H4 (cell line): ENCODE results near the gene GYPC. TPM values are rescaled to one million over a fixed set of nuclear protein-coding genes. Genes with fewer than 3 reads are reported as not detected.
A peak's percentile ranks its signal among the peaks of the same experiment; 100 is the strongest.

ENCODE experiments used
- DNase-seq: peaks from one replicate; pipeline ENCODE4 v3.0.0-alpha.2; 2015; ENCODE audit warnings: low spot score
- total RNA-seq: library from RNA; depleted of rRNA; stranded (reverse); fragments of >200 nt; shearing (Covaris generic); gene quantifications from 2 replicates; pipeline ENCODE4 v1.2.3, GENCODE V29; 2014; rRNA removed

GYPC gene
- total RNA-seq, 1 experiment from 2014 or later: 72.3 TPM

DNA sequence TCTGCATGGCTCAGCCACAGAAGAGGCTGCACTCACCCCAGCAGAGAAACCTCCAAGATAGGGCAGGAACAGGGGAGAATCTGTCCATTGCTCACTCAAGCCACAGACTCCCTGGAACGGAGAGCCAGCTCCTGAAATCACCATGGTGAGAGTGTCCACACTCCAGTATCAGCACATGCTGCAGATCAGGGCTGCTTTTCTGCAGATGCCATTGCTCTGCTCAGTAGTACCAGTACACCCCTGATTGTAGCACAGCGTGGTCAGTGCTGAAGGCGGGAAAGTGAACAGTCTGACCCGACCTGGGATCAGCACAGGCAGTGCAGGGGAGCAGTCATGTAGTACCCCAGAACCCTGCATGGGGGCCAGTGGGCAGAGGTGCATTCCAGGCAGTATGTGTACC lies 73.9 kb downstream of the GYPC start:
- no peak for DNase-seq

DNA sequence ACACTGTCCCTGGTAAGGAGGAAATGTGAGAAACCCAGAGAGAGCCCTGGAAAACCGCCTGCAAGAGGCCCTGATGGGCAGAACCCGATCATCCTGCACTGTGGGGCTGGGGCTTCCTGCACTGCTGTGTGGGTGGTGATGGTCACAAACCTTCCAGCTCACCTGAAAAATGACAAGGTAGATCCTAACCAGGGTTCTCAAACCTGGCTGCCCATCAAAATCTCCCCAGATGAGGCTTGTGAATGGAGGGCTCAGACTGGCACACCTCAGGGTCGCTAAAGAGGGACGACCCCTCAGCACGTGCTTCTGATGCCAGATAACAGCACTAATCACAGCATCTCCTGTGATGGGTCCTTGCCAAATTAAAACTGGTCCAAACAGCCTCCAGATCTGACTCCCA lies 74.7 kb downstream of the GYPC start:
- DNase-seq: no peak

DNA sequence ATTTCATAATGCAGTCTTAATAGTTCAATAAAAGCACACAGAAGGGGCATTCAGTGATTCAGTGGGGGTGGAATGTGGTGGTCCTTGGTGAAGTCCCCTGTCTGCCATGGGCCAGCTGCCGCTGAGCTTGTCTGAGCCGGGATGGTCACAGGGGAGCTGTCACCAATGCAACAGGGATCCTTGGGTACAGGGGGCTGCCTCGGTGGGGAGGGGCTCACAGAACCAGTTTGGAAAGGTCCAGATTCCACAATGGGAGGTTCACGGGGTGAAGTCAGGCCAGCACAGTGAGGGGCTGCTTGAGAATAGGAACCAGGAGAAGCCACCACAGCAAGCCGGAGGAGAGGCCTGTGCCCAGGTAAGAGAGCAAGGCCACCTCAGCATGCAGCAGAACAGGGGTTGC lies 75.4 kb downstream of the GYPC start:
- no peak for DNase-seq

DNA sequence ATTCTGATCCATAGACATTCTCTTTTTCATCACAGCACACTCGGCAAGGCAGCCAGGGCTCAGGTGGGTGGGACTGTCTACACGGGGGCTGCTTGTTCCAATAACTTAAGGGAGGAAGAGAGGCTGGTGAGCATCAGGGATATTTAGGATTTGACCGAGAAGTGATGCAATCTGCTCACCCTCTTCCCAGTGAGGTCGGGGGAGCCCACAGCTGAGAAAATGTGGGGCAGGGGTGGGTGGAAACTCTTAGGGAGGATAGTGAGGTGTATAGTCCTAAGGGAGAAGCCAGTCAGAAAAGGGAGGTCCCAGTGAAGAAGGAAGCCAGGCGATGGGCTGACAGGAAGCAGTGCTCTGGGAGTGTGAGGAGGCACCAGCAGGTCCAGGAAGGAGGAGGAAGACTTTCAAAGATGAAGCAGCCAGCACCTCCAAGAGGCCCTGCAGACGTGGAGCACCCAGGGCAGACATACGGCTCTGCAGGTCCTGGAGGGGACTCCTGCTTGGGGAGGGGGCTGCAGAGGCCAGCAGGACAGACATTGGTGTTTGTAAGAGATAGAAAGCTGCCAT lies 76.8 kb downstream of the GYPC start:
- DNase-seq: no peak

DNA sequence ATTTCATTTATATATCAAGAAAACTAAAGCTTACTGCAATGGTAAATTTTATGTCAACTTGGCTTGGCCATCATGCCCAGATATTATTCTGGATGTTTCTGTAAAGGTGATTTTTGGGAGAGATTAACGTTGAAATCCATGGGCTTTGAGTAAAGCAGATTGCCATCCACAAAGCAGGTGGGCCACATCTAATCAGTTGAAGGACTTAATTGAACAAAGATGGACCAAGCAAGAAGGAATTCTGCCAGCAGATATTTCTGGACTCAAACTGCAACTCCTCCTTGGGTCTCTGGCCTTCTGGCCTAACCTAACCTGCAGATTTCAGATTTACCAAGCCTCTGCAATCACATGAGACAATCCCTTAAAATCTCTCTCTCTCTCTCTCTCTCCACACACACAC lies 77.8 kb downstream of the GYPC start:
- DNase-seq: no peak

DNA sequence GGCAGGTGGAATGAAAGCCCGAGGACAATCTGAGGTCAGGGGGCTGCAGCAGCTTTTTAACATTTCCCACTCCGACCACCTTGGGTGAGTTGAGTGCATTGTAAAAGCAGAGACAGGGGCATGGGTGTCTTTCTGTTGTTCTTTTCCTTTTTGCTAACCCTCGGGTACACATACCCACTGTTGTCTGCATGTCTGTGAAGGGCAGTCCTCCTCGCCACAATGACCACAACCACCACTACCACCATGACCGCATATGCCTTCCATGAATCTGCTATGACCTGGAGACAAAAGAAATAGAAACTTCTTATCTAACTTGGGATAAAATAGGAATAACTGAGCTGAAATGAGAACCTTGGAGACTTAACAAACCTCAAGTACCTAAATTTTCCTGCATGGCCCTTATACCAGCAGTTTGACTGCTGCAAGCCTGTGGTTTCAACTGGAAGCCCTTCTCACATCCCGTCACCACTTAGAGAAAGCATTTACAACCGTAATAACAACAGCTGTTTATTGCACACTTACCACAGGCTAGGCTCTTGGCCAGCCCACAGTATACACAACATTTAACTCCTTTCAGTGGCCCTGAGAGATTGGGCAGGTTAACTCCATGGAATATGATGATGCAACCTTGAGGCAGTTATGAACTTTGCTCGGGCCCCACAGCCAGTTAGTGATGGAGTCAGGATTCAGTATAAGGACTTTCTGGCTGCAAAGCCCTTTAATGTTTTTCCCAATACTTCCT lies 80.3 kb downstream of the GYPC start:
- peak; percentile 93 for DNase-seq

DNA sequence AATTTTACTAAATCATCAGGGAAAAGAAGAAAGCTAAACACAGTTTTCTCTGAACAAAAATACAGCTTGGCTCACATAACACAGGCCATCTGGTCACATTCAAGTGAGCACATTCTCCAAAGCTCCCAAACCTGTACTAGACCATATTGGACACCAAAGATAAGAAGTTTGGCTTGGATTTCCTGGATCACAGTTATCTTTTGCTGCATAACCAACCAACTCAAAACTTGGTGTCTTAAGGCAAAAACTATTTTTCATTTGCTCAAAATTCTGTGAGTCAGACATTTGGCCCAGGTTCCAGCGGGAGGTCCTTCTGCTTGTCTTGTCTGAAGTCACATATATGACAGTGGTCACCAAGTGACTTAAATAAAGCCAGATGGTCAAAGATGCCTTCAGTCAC lies 83.2 kb downstream of the GYPC start:
- DNase-seq: no peak

DNA sequence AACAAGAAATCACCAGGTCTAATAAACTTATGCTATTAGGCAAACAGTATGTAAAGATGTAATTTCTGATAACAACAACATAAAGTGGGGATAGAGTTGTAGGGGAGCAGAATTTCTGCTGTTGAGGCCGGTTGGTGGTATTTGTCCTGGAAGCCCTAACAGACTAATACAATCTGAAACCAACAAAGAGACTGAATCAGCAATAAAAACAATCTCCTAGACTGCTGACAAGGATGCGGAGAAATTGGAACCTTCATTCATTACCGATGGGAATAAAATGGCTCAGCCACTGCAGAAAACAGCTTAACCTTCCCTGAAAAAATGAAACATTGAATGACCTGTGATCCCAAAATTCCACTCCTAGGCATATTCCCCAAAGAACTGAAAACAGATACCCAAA lies 88.7 kb downstream of the GYPC start:
- DNase-seq: no peak

Other genes with a start within 250 kb of the GYPC start
- not detected in 2 replicates for gene TEX51, start 242.7 kb downstream of the GYPC start, total RNA-seq